Common myeloid progenitor, CD34-positive (primary cell): Measurements from ENCODE around the gene SCLY.
A peak's percentile ranks its signal among the peaks of the same experiment; 100 is the strongest.
"Not testable (repeated sequence)": the region's sequence is repeated elsewhere in the genome, so short reads cannot be mapped to it uniquely, and the experiment has no call there.

Experiments used
- CTCF ChIA-PET: fragments of 350-600 bp; sonication (Branson Sonifier 250); formaldehyde crosslinking; loops from one replicate; lab custom pipeline; 2021; ENCODE audit warnings: antibody characterized with exemption; lab: Charles Lee
- POLR2A ChIA-PET: fragments of 350-600 bp; sonication (Branson Sonifier 250); formaldehyde crosslinking; loops from one replicate; lab custom pipeline; 2021; ENCODE audit warnings: antibody characterized with exemption; lab: Charles Lee
- DNase-seq, 3 donors: peaks; one replicate each; pipeline versions ENCODE4 v3.0.0 to v3.0.0-alpha.2; 2013
- H3K27ac ChIP-seq, 2 experiments: 1 replicate in 1 of 2; 2 replicates in 1 of 2; pipeline ENCODE4 v1.7.0; 2013; ENCODE audit warnings: inconsistent platforms in 2 of 2, low read length in 2 of 2, mild to moderate bottlenecking in 2 of 2, low read depth in 1 of 2, moderate library complexity in 1 of 2; ENCODE audit not compliant: severe bottlenecking in 2 of 2, insufficient read depth in 1 of 2, poor library complexity in 1 of 2
- H3K27me3 ChIP-seq, 5 experiments: replicated peaks in 2 of 5; 1 replicate in 3 of 5; 2 replicates in 2 of 5; pipeline versions ENCODE4 v1.6.1 to v1.7.0; 2013; ENCODE audit warnings: low read length in 4 of 5, mild to moderate bottlenecking in 2 of 5, moderate library complexity in 2 of 5, inconsistent platforms in 1 of 5; ENCODE audit not compliant: insufficient read depth in 5 of 5, control insufficient read depth in 4 of 5
- H3K36me3 ChIP-seq, 4 experiments: 1 replicate in 2 of 4; 2 replicates in 2 of 4; pipeline versions ENCODE4 v1.6.1 to v1.7.0; 2013; ENCODE audit warnings: low read length in 3 of 4, control low read depth in 1 of 4, mild to moderate bottlenecking in 1 of 4; ENCODE audit not compliant: control insufficient read depth in 4 of 4, insufficient read depth in 4 of 4
- H3K4me1 ChIP-seq, 4 experiments: 1 replicate in 3 of 4; 2 replicates in 1 of 4; pipeline versions ENCODE4 v1.6.1 to v1.7.1; 2013; ENCODE audit warnings: low read length in 3 of 4, mild to moderate bottlenecking in 3 of 4, control low read depth in 1 of 4, inconsistent platforms in 1 of 4, moderate library complexity in 1 of 4; ENCODE audit not compliant: control insufficient read depth in 4 of 4, insufficient read depth in 4 of 4; ENCODE audit errors: control extremely low read depth in 1 of 4
- H3K4me3 ChIP-seq, 7 experiments: 1 replicate in 4 of 7; 2 replicates in 3 of 7; pipeline versions ENCODE4 v1.5.1 to v1.7.0; 2013; ENCODE audit warnings: mild to moderate bottlenecking in 7 of 7, low read length in 6 of 7, moderate library complexity in 6 of 7, inconsistent platforms in 2 of 7, low read depth in 2 of 7, control low read depth in 1 of 7; ENCODE audit not compliant: insufficient read depth in 4 of 7, control insufficient read depth in 1 of 7; ENCODE audit errors: extremely low read depth in 1 of 7
- H3K9me3 ChIP-seq, 5 experiments: 1 replicate in 4 of 5; 2 replicates in 1 of 5; pipeline versions ENCODE4 v1.6.1 to v1.7.1; 2013; ENCODE audit warnings: low read length in 4 of 5, mild to moderate bottlenecking in 2 of 5, inconsistent platforms in 1 of 5, low read depth in 1 of 5, moderate library complexity in 1 of 5; ENCODE audit not compliant: control insufficient read depth in 4 of 5, insufficient read depth in 2 of 5; ENCODE audit errors: control extremely low read depth in 1 of 5
- WGBS: methylation state at CpG from one replicate; pipeline ENCODE4 v1.1.5; 2013; ENCODE audit not compliant: insufficient coverage; 5-methylcytosine and 5-hydroxymethylcytosine counted together

The SCLY gene

DNA sequence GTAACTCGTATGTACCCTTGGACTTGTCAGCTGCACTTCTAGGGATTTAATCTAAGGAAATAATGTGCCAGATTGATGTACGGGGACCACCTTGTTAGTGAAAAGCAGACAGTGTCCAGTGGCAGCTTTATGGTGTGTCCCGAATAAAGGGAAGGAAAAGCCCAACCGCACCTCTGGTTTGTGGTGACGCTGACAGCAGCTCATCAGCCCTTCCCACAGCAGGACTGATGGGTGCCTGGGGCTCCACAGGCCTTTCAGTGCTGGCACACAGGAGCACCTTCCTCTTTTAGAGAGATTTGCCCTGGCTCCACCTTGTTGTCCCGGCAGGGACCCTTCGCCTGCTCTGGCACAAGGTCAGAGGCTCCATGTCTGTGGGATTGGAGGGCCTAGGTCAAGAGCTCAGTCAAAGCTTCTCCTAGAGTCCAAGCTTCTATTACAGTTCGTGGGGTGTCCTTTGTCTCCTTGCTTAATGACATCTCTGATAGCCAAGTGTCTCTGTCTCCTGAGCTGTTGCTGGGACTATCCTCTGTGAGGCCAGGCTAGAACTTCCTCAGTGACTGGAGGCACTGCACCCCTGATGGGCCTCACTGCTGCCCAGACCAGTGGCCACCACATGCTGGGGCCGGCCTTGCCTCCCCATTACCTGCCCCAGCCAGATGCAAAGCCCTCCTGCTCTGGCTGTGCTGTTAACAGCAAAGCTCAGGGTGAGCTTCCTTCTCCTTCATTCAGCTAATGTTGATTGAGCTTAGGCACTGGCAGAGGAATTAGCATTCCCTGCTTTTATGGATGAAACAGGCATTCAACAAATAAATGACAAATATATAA is 33.0 kb upstream of the SCLY start:
- Histone ChIP-seq H3K27ac (no peak overlapping the region), H3K36me3 (peaks cover 7 to 49% (median 29%) of the 10 kb centered on the region in 4 experiments), H3K4me3 (no peak overlapping the region), H3K27me3 (no peaks in the 10 kb centered on the region), H3K9me3 (no peaks in the 10 kb centered on the region), H3K4me1 (peaks cover 5 to 18% (median 11%) of the 10 kb centered on the region in 4 experiments)
- CTCF ChIA-PET: interaction anchor here (0.6 to 1.6 kb wide), 6 partner anchors 9 to 166 kb away, joined by 3 to 4 read pairs (median 3); no protein-coding TSS in a partner anchor
- POLR2A ChIA-PET: no interaction called here
- DNase-seq: peak; percentile 34 to 79 (median 78)
- 29% methylated on average over 8 of the region's 9 CpGs for WGBS

GRCh38 chr2:238029853-238030252 is 30.9 kb upstream of the SCLY start:
- ChIA-PET POLR2A (no interaction called here), CTCF (interaction anchor here (0.8 kb wide), 1 partner anchor 18 kb away, joined by 3 read pairs; no protein-coding TSS in a partner anchor)
- Histone ChIP-seq H3K4me3 (no peak overlapping the region), H3K36me3 (peaks cover 7 to 61% (median 32%) of the 10 kb centered on the region in 4 experiments), H3K4me1 (peaks cover 5 to 18% (median 11%) of the 10 kb centered on the region in 4 experiments), H3K9me3 (no peaks in the 10 kb centered on the region), H3K27ac (no peak overlapping the region), H3K27me3 (no peaks in the 10 kb centered on the region)
- whole genome bisulfite sequencing: 100% methylated on average over 2 of the region's 3 CpGs
- DNase-seq: no peak

DNA sequence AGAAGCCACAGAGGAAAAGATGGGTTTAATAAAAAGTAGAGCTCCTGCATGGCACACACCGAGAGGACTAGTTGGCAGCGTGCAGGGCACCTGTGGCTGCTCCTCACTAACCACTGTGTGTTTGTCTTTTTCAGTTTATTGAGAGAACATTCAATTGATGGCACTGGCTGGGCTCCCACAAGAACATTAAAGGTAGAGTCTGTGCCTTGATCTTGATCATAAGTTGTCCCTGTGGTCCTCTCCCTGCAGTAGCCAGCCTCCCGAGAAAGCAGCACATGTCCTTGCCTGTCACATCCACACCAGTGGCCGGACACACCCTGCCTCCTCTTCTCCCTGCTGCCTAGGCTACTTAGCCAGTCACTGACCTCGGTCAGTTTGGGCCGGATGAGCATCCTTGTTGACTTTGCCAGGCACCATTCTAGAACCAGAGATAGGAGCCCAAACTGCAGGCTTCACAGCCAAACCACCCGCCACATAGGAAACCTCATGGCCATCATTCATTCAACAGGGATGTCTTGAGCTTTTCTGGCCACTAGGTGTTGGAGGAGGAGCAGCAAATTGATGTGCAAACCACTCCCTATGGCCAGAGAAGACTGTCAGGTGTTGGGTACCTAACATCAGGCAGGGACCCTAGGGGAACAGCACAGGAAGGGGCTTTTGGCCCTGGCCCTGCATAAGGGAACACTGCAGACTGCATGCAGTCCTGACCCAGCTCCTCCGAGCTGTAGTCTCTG is 30.2 kb upstream of the SCLY start:
- H3K4me3 ChIP-seq: no peak overlapping the region
- H3K27me3 ChIP-seq: no peaks in the 10 kb centered on the region
- no peaks in the 10 kb centered on the region for H3K9me3 ChIP-seq
- peaks cover 7 to 62% (median 34%) of the 10 kb centered on the region in 4 experiments for H3K36me3 ChIP-seq
- H3K4me1 ChIP-seq: peaks cover 5 to 18% (median 11%) of the 10 kb centered on the region in 4 experiments
- DNase-seq: no peak
- H3K27ac ChIP-seq: no peak overlapping the region
- CTCF ChIA-PET: no interaction called here
- 87% methylated on average over 7 of the region's 8 CpGs for WGBS
- POLR2A ChIA-PET: no interaction called here

- Histone ChIP-seq H3K4me1 (peaks cover 5 to 15% (median 11%) of the 10 kb centered on the region in 4 experiments), H3K36me3 (peaks cover 11 to 67% (median 41%) of the 10 kb centered on the region in 4 experiments), H3K4me3 (no peak overlapping the region), H3K27me3 (no peaks in the 10 kb centered on the region), H3K9me3 (no peaks in the 10 kb centered on the region), H3K27ac (no peak overlapping the region)
- no CpG with 5 or more reads among the region's 4 CpGs for WGBS
- POLR2A ChIA-PET: no interaction called here
- DNase-seq: no peak
- CTCF ChIA-PET: no interaction called here
Observed at GRCh38 chr2:238031751-238032150, 29.1 kb upstream of the SCLY start.

GRCh38 chr2:238032755-238033337 is 28.0 kb upstream of the SCLY start:
- 97% methylated on average over 3 of the region's 4 CpGs for WGBS
- CTCF ChIA-PET: interaction anchor here (1.1 kb wide), 2 partner anchors 13 to 175 kb away, joined by 3 read pairs; no protein-coding TSS in a partner anchor
- peaks cover 11 to 72% (median 45%) of the 10 kb centered on the region in 4 experiments for H3K36me3 ChIP-seq

GRCh38 chr2:238033991-238034390 is 26.8 kb upstream of the SCLY start:
- CTCF ChIA-PET: interaction anchor here (1.1 kb wide), 2 partner anchors 12 to 176 kb away, joined by 3 read pairs; no protein-coding TSS in a partner anchor
- H3K4me3 ChIP-seq, H3K27me3 ChIP-seq, POLR2A ChIA-PET, H3K9me3 ChIP-seq, H3K27ac ChIP-seq, H3K4me1 ChIP-seq, DNase-seq: not testable (repeated sequence)
- H3K36me3 ChIP-seq: peaks cover 11 to 79% (median 53%) of the 10 kb centered on the region in 4 experiments
- WGBS: 96% methylated on average over 6 of the region's 9 CpGs

More at GRCh38 chr2:238032755-238033337, 28.0 kb upstream of the SCLY start:
- POLR2A ChIA-PET: no interaction called here
- Histone ChIP-seq H3K4me1 (peaks cover 0 to 4% (median 3%) of the 10 kb centered on the region in 4 experiments), H3K4me3 (no peak overlapping the region), H3K27me3 (no peaks in the 10 kb centered on the region), H3K27ac (no peak overlapping the region), H3K9me3 (no peaks in the 10 kb centered on the region)
- DNase-seq: no peak
